ENCODE results near the gene PDE4D. TPM values are rescaled to one million over a fixed set of nuclear protein-coding genes. Genes with fewer than 3 reads are reported as not detected.

Gene PDE4D
- total RNA-seq, 1 experiment from 2014 or later: 3.6 TPM

- H3K4me1 ChIP-seq (ENCODE audit: insufficient read depth, low read length): peaks cover 19% of the 10 kb centered on the region
- ChIA-PET POLR2A (ENCODE audit: unreplicated experiment) (no interaction called here), CTCF (no interaction called here)
- no peak overlapping the region for H3K4me3 ChIP-seq (ENCODE audit: low read length)
- no peaks in the 10 kb centered on the region for H3K9me3 ChIP-seq (ENCODE audit: low read length)
- H3F3A ChIP-seq (ENCODE audit: low read length, unreplicated experiment): no peaks in the 10 kb centered on the region
- no peak for DNase-seq
- BruUV-seq (replicated peaks): no TSS peak
- no peak overlapping the region for H3K27ac ChIP-seq (ENCODE audit: low read length)
- no peak for ATAC-seq
- no peaks in the 10 kb centered on the region for H4K20me1 ChIP-seq (ENCODE audit: low read length)
- H3K9me2 ChIP-seq (replicated peaks; ENCODE audit: low read length): no peaks in the 10 kb centered on the region
- TF ChIP-seq EZH2phosphoT487 (IDR thresholded peaks at IDR 0.05; ENCODE audit: borderline replicate concordance, low read length) (no peak), CTCF (conservative IDR thresholded peaks at IDR 0.05; ENCODE audit: low read depth, low read length) (no peak), EZH2 (IDR thresholded peaks at IDR 0.05; ENCODE audit: low read length, unreplicated experiment) (no peak)
- intact Hi-C loops (cut with micrococcal nuclease): no loop called here
- H3K4me2 ChIP-seq (ENCODE audit: low read length): no peak overlapping the region
- no peak overlapping the region for H2AFZ ChIP-seq (ENCODE audit: low read length)
- H3K36me3 ChIP-seq (ENCODE audit: low read depth, low read length): no peaks in the 10 kb centered on the region
- no peaks in the 10 kb centered on the region for H3K27me3 ChIP-seq (ENCODE audit: low read length)
- H3K9ac ChIP-seq (ENCODE audit: low read length): no peak overlapping the region
- no peaks in the 10 kb centered on the region for H3K79me2 ChIP-seq (ENCODE audit: low read length)
Observed at GRCh38 chr5:59583810-59584562, 309.5 kb downstream of the PDE4D start.

DNA sequence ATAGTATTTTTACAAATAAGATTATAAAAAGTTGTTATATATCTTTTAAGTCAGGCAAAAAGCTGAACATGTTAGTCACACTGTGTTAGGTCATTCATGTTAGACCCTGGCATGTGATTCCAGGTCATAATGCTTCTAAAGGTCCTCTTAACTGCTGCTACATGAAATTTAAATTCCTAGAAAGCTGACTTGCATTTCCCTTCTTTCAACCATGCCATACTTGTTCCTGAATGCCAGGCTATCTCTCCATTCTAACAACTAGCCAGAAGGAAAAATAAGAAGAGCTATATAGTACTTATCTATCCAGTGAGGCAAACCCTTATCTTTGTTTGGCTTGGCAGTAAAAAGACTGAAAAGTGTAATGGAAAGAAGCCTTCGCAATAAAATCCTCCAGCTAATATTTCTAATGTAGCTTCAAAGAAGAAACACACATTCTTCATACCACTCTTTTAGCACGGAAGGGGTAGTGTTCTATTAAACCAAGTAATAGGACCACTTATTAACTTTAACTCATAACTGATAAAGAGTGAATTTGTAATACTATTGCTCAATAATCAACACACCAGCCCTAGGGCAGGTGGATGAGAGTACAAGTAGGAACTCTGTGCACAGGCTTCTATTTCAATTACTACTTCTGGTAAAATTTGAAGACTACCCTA is 310.2 kb downstream of the PDE4D start:
- Histone ChIP-seq H3K4me3 (ENCODE audit: low read length) (no peak overlapping the region), H3K9me3 (ENCODE audit: low read length) (no peaks in the 10 kb centered on the region), H3K4me2 (ENCODE audit: low read length) (no peak overlapping the region), H4K20me1 (ENCODE audit: low read length) (no peaks in the 10 kb centered on the region), H3K36me3 (ENCODE audit: low read depth, low read length) (no peaks in the 10 kb centered on the region), H3K4me1 (ENCODE audit: insufficient read depth, low read length) (peaks cover 15% of the 10 kb centered on the region), H2AFZ (ENCODE audit: low read length) (no peak overlapping the region), H3K79me2 (ENCODE audit: low read length) (no peaks in the 10 kb centered on the region), H3K27ac (ENCODE audit: low read length) (no peak overlapping the region), H3K27me3 (ENCODE audit: low read length) (no peaks in the 10 kb centered on the region), H3F3A (ENCODE audit: low read length, unreplicated experiment) (no peaks in the 10 kb centered on the region), H3K9ac (ENCODE audit: low read length) (no peak overlapping the region), H3K9me2 (replicated peaks; ENCODE audit: low read length) (no peaks in the 10 kb centered on the region)
- intact Hi-C loops (cut with micrococcal nuclease): no loop called here
- CTCF ChIA-PET: no interaction called here
- no TSS peak for BruUV-seq (replicated peaks)
- TF ChIP-seq CTCF (conservative IDR thresholded peaks at IDR 0.05; ENCODE audit: low read depth, low read length) (no peak), EZH2 (IDR thresholded peaks at IDR 0.05; ENCODE audit: low read length, unreplicated experiment) (no peak), EZH2phosphoT487 (IDR thresholded peaks at IDR 0.05; ENCODE audit: borderline replicate concordance, low read length) (no peak)
- POLR2A ChIA-PET (ENCODE audit: unreplicated experiment): no interaction called here
- no peak for DNase-seq
- no peak for ATAC-seq

DNA sequence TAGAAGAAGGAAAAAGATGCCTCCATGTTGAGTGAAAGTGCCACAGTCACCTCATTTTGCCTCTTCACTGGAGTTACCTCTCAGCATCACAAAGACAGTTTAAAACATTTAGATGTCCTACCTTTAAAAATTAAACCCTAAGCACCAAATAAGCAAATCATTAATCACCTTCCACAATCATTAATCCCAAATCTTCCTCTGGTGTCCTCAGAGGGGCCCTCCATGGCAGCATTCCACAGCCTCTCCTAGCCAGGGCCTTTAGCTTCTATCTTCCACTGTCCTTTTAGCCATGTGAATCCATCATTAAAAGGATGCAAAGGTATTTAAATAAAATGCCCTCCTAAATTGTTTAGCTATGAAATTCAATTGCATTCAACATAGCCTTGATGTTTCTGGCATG is 310.8 kb downstream of the PDE4D start:
- intact Hi-C loops (cut with micrococcal nuclease): no loop called here
- ChIA-PET CTCF (no interaction called here), POLR2A (ENCODE audit: unreplicated experiment) (no interaction called here)
- H3K9me2 ChIP-seq (replicated peaks; ENCODE audit: low read length): no peaks in the 10 kb centered on the region
- no peak overlapping the region for H3K27ac ChIP-seq (ENCODE audit: low read length)
- no peaks in the 10 kb centered on the region for H3K36me3 ChIP-seq (ENCODE audit: low read depth, low read length)
- no peaks in the 10 kb centered on the region for H3K27me3 ChIP-seq (ENCODE audit: low read length)
- no peaks in the 10 kb centered on the region for H4K20me1 ChIP-seq (ENCODE audit: low read length)
- H3K9me3 ChIP-seq (ENCODE audit: low read length): no peaks in the 10 kb centered on the region
- no TSS peak for BruUV-seq (replicated peaks)
- no peak for TF ChIP-seq EZH2 (IDR thresholded peaks at IDR 0.05; ENCODE audit: low read length, unreplicated experiment)
- no peak for TF ChIP-seq EZH2phosphoT487 (IDR thresholded peaks at IDR 0.05; ENCODE audit: borderline replicate concordance, low read length)
- H2AFZ ChIP-seq (ENCODE audit: low read length): no peak overlapping the region
- H3K4me2 ChIP-seq (ENCODE audit: low read length): no peak overlapping the region
- ATAC-seq (no peak), DNase-seq (no peak)
- H3K9ac ChIP-seq (ENCODE audit: low read length): no peak overlapping the region
- no peaks in the 10 kb centered on the region for H3K79me2 ChIP-seq (ENCODE audit: low read length)
- no peak overlapping the region for H3K4me3 ChIP-seq (ENCODE audit: low read length)
- H3F3A ChIP-seq (ENCODE audit: low read length, unreplicated experiment): no peaks in the 10 kb centered on the region
- peaks cover 11% of the 10 kb centered on the region for H3K4me1 ChIP-seq (ENCODE audit: insufficient read depth, low read length)
